H1 (cell line): ENCODE measurements around the gene SHOX. TPM values are rescaled to one million over a fixed set of nuclear protein-coding genes. Genes with fewer than 3 reads are reported as not detected.
"Not testable (repeated sequence)": the region's sequence is repeated elsewhere in the genome, so short reads cannot be mapped to it uniquely, and the experiment has no call there.

ENCODE experiments used
- CTCF ChIA-PET: fragments of 300-600 bp; sonication (Branson Sonifier 250); formaldehyde crosslinking; loops from one replicate; lab custom pipeline; 2021; ENCODE audit not compliant: partially characterized antibody; lab: Charles Lee
- POLR2A ChIA-PET: fragments of 300-600 bp; sonication (Branson Sonifier 250); formaldehyde crosslinking; loops from one replicate; lab custom pipeline; 2021; ENCODE audit warnings: inconsistent platforms; ENCODE audit not compliant: partially characterized antibody; lab: Charles Lee
- DNase-seq, 2 experiments: peaks; one replicate each; pipeline versions ENCODE4 v3.0.0 to v3.0.0-alpha.2; 2010 to 2022; ENCODE audit warnings: low spot score in 2 of 2, low read depth in 1 of 2, mixed read lengths in 1 of 2
- FAIRE-seq: peaks from 2 replicates; lab custom pipeline; 2011; peaks lifted over from hg19 to GRCh38; lab: Jason Lieb, UNC
- H2AFZ ChIP-seq: 2 replicates; pipeline ENCODE4 v1.8.1; 2012; ENCODE audit warnings: low read length, inconsistent platforms
- H2AK5ac ChIP-seq: 2 replicates; pipeline ENCODE4 v1.6.1; 2013; ENCODE audit warnings: low read depth, low read length
- H2BK120ac ChIP-seq: replicated peaks from 2 replicates; pipeline ENCODE3; 2013; ENCODE audit warnings: low read depth, low read length, inconsistent platforms
- H2BK12ac ChIP-seq: 2 replicates; pipeline ENCODE4 v1.6.1; 2013; ENCODE audit warnings: low read depth, low read length
- H2BK15ac ChIP-seq: 2 replicates; pipeline ENCODE4 v1.6.1; 2013; ENCODE audit warnings: low read length
- H2BK20ac ChIP-seq: 2 replicates; pipeline ENCODE4 v1.6.1; 2013; ENCODE audit warnings: low read length
- H2BK5ac ChIP-seq: 2 replicates; pipeline ENCODE4 v1.6.1; 2013; ENCODE audit warnings: low read depth, low read length
- H3K14ac ChIP-seq: 2 replicates; pipeline ENCODE4 v1.6.1; 2013; ENCODE audit warnings: inconsistent platforms; ENCODE audit not compliant: insufficient read length
- H3K18ac ChIP-seq: 2 replicates; pipeline ENCODE4 v1.6.1; 2013; ENCODE audit warnings: low read length; ENCODE audit errors: extremely low read depth
- H3K23ac ChIP-seq: 2 replicates; pipeline ENCODE4 v1.6.1; 2013; ENCODE audit warnings: inconsistent platforms; ENCODE audit not compliant: insufficient read length
- H3K23me2 ChIP-seq: 2 replicates; pipeline ENCODE4 v1.6.1; 2013; ENCODE audit warnings: low read depth, low read length
- H3K27ac ChIP-seq: 2 replicates; pipeline ENCODE4 v1.6.1; 2011; ENCODE audit warnings: low read depth, low read length, inconsistent platforms
- H3K27me3 ChIP-seq, 4 experiments: replicated peaks in 1 of 4; 1 replicate in 1 of 4; 2 replicates in 3 of 4; pipeline versions ENCODE4 v1.6.1 to v1.8.1; 2011 to 2013; ENCODE audit warnings: low read length in 3 of 4, mild to moderate bottlenecking in 3 of 4, inconsistent platforms in 2 of 4, mixed read lengths in 2 of 4, moderate library complexity in 1 of 4; ENCODE audit not compliant: control insufficient read depth in 3 of 4, insufficient read depth in 3 of 4; ENCODE audit errors: extremely low read depth in 1 of 4
- H3K36me3 ChIP-seq, 4 experiments: 2 replicates each; pipeline versions ENCODE4 v1.6.1 to v1.8.1; 2011 to 2013; ENCODE audit warnings: mild to moderate bottlenecking in 4 of 4, low read length in 3 of 4, moderate library complexity in 2 of 4, control low read depth in 1 of 4, inconsistent platforms in 1 of 4; ENCODE audit not compliant: insufficient read depth in 4 of 4, control insufficient read depth in 2 of 4
- H3K4ac ChIP-seq: replicated peaks from 2 replicates; pipeline ENCODE3; 2013; ENCODE audit warnings: low read length, low read depth, mixed read lengths, inconsistent platforms; ENCODE audit not compliant: insufficient read length
- H3K4me1 ChIP-seq, 4 experiments: replicated peaks in 1 of 4; 1 replicate in 1 of 4; 2 replicates in 3 of 4; pipeline versions ENCODE4 v1.6.1 to v1.8.1; 2011 to 2013; ENCODE audit warnings: low read length in 3 of 4, inconsistent platforms in 2 of 4, mixed read lengths in 1 of 4; ENCODE audit not compliant: insufficient read depth in 4 of 4, control insufficient read depth in 3 of 4
- H3K4me2 ChIP-seq, 2 experiments: 2 replicates each; pipeline versions ENCODE4 v1.6.1 to v1.8.1; 2011 to 2013; ENCODE audit warnings: low read depth in 2 of 2, low read length in 2 of 2, control low read depth in 1 of 2, inconsistent platforms in 1 of 2, mild to moderate bottlenecking in 1 of 2; ENCODE audit not compliant: insufficient read depth in 1 of 2
- H3K4me3 ChIP-seq, 4 experiments: fragments of 200-600, 300-600 bp in 1 of 4; sonication (generic), shearing (Covaris generic), sonication (Bioruptor Twin) in 1 of 4; 2 replicates each; pipeline versions ENCODE4 v1.5.1 to v1.8.1; 2011 to 2016; ENCODE audit warnings: low read length in 4 of 4, low read depth in 3 of 4, control low read depth in 2 of 4, inconsistent platforms in 2 of 4, mild to moderate bottlenecking in 2 of 4, mixed read lengths in 1 of 4, moderate library complexity in 1 of 4; ENCODE audit not compliant: insufficient read depth in 2 of 4; ENCODE audit errors: extremely low read depth in 1 of 4
- H3K56ac ChIP-seq: replicated peaks from 2 replicates; pipeline ENCODE3; 2013; ENCODE audit warnings: low read depth, mild to moderate bottlenecking, mixed read lengths, low read length, inconsistent platforms; ENCODE audit not compliant: insufficient read length
- H3K79me1 ChIP-seq: 2 replicates; pipeline ENCODE4 v1.6.1; 2013; ENCODE audit warnings: low read depth, low read length, control low read depth
- H3K79me2 ChIP-seq, 2 experiments: 2 replicates each; pipeline versions ENCODE4 v1.6.1 to v1.8.1; 2012 to 2013; ENCODE audit warnings: low read length in 2 of 2, mild to moderate bottlenecking in 2 of 2, inconsistent platforms in 1 of 2; ENCODE audit not compliant: insufficient read depth in 2 of 2, control insufficient read depth in 1 of 2
- H3K9ac ChIP-seq, 4 experiments: replicated peaks in 1 of 4; 1 replicate in 1 of 4; 2 replicates in 3 of 4; pipeline versions ENCODE4 v1.6.1 to v1.8.1; 2011 to 2013; ENCODE audit warnings: low read depth in 3 of 4, low read length in 3 of 4, control low read depth in 2 of 4, mild to moderate bottlenecking in 2 of 4, moderate library complexity in 2 of 4, inconsistent platforms in 1 of 4; ENCODE audit errors: extremely low read depth in 1 of 4
- H3K9me3 ChIP-seq, 2 experiments: 2 replicates each; pipeline versions ENCODE4 v1.6.1 to v1.8.1; 2012 to 2013; ENCODE audit warnings: mild to moderate bottlenecking in 2 of 2, moderate library complexity in 2 of 2, control low read depth in 1 of 2, inconsistent platforms in 1 of 2, low read depth in 1 of 2, low read length in 1 of 2, mixed read lengths in 1 of 2; ENCODE audit not compliant: insufficient read depth in 2 of 2
- H4K20me1 ChIP-seq, 2 experiments: replicated peaks in 1 of 2; 2 replicates each; pipeline versions ENCODE3 to v1.8.1; 2011 to 2013; ENCODE audit warnings: inconsistent platforms in 2 of 2, low read length in 2 of 2, mild to moderate bottlenecking in 1 of 2; ENCODE audit not compliant: insufficient read depth in 2 of 2, control insufficient read depth in 1 of 2
- H4K5ac ChIP-seq: 2 replicates; pipeline ENCODE4 v1.6.1; 2013; ENCODE audit warnings: low read length, low read depth, mixed read lengths, inconsistent platforms; ENCODE audit not compliant: insufficient read length
- H4K8ac ChIP-seq: 2 replicates; pipeline ENCODE4 v1.8.0; 2013; ENCODE audit warnings: mild to moderate bottlenecking, moderate library complexity, low read length, inconsistent platforms; ENCODE audit not compliant: insufficient read depth; ENCODE audit errors: extremely low read depth
- H4K91ac ChIP-seq: replicated peaks from 2 replicates; pipeline ENCODE3; 2013; ENCODE audit warnings: low read length, mixed read lengths, inconsistent platforms; ENCODE audit not compliant: insufficient read length
- BCL11A ChIP-seq, 2 experiments: IDR thresholded peaks; one replicate each; pipeline ENCODE4 v1.6.1; 2011; ENCODE audit warnings: low read depth in 2 of 2, low read length in 2 of 2, mild to moderate bottlenecking in 2 of 2
- CHD2 ChIP-seq: IDR thresholded peaks from 2 replicates; pipeline ENCODE4 v1.6.1; 2012; ENCODE audit warnings: low read length, improper control_type of control experiment
- SP1 ChIP-seq: IDR thresholded peaks from 2 replicates; pipeline ENCODE4 v1.6.1; 2011; ENCODE audit warnings: low read depth, low read length
- SRF ChIP-seq: IDR thresholded peaks from 2 replicates; pipeline ENCODE4 v1.6.1; 2011; ENCODE audit warnings: mild to moderate bottlenecking, low read depth, low read length, moderate library complexity
- whole genome bisulfite sequencing, 2 experiments: shearing (Covaris generic) in 1 of 2; methylation state at CpG; one replicate each; pipeline versions ENCODE4 v1.1.6 to v1.1.7; 2013 to 2015; ENCODE audit warnings: low lambda C conversion rate in 2 of 2, mixed read lengths in 2 of 2, inconsistent platforms in 1 of 2, low coverage in 1 of 2, missing lambda C conversion rate in 1 of 2; ENCODE audit not compliant: insufficient replicate concordance in 2 of 2, insufficient coverage in 1 of 2, insufficient read length in 1 of 2; ENCODE audit errors: extremely low coverage in 1 of 2, missing lambda C conversion rate in 1 of 2; 5-methylcytosine and 5-hydroxymethylcytosine counted together
- polyA plus RNA-seq, 7 experiments: library from polyadenylated mRNA; depleted of rRNA in 3 of 7; stranded (reverse) in 5 of 7; unstranded in 2 of 7; fragments of >200 nt in 5 of 7; fragments of 200-250 nt in 2 of 7; gene quantifications; 1 replicate in 5 of 7; 2 replicates in 1 of 7; 4 replicates in 1 of 7; pipeline versions ENCODE4 v1.2.1 to v1.2.3, GENCODE V29; 2011 to 2013; ENCODE audit warnings: missing spikeins in 2 of 7, mixed read lengths in 2 of 7
- total RNA-seq: library from RNA; stranded (reverse); fragmentation: NEBNext Ultra II Directional; extraction: Animal tissue kit (Norgen Biotek cat#: 25700); gene quantifications from 2 replicates; pipeline ENCODE4 v1.2.1, GENCODE V29; 2021

Gene SHOX
- total and polyA plus RNA-seq, 2 of the 8 experiments (the other 6 are each of a cell fraction or from before 2014, with no cell fraction given), result 0.05 to 0.15 TPM

- TF ChIP-seq SP1 (no peak), SRF (no peak), BCL11A (IDR thresholded peaks at IDR 0.05; ENCODE audit: low read depth in 2 of 2, low read length in 2 of 2) (no peak), CHD2 (no peak)
- TF ChIP-seq, all 59 proteins: peak for 0
Observed at GRCh38 chrX:650811-651210, 20.2 kb downstream of the SHOX start (continued).

DNA sequence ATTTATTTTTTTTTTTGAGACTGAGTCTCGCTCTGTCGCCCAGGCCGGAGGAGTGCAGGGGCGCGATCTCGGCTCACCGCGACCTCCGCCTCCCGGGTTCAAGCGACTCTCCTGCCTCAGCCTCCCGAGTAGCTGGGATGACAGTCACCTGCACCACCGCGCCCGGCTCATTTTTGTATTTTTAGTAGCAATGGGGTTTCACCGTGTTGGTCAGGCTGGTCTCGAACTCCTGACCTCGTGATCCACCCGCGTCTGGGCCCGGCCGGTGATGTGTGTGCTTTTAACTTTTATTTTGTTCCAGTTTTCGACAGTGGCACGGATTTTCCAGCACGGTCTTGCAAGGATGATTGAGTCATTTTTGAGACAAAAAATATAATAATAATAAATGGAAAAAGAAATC, 21.3 kb downstream of the SHOX start:
- DNase-seq, H2AK5ac ChIP-seq, H3K23ac ChIP-seq, CTCF ChIA-PET, H4K8ac ChIP-seq, H3K9ac ChIP-seq, H3K23me2 ChIP-seq, H3K56ac ChIP-seq, POLR2A ChIA-PET, H4K91ac ChIP-seq, H3K36me3 ChIP-seq, H4K20me1 ChIP-seq, H2BK15ac ChIP-seq, H2AFZ ChIP-seq, H3K79me2 ChIP-seq, H3K27me3 ChIP-seq, H3K27ac ChIP-seq, H2BK120ac ChIP-seq, H4K5ac ChIP-seq, H3K79me1 ChIP-seq, H3K4me3 ChIP-seq, FAIRE-seq, H3K4me2 ChIP-seq, H3K18ac ChIP-seq, H2BK5ac ChIP-seq, H3K9me3 ChIP-seq, H2BK12ac ChIP-seq, H3K14ac ChIP-seq, H3K4ac ChIP-seq, H2BK20ac ChIP-seq: not testable (repeated sequence)
- WGBS, 2 experiments, result 84% methylated on average over 19 of the region's 25 CpGs; no CpG with 5 or more reads in 1 of the 2 experiments
- peaks cover 0 to 13% (median 1%) of the 10 kb centered on the region in 4 experiments; a peak in 4 of 7 replicates for H3K4me1 ChIP-seq
